GM08714 (cell line): ENCODE data around the gene DNAH12.
"Not testable (repeated sequence)": the region's sequence is repeated elsewhere in the genome, so short reads cannot be mapped to it uniquely, and the experiment has no call there.

Experiments used
- H3K4me3 ChIP-seq: fragments of 200-500 bp; sonication (Bioruptor generic); 2 replicates; pipeline ENCODE4 v1.5.1; 2014; ENCODE audit warnings: mild to moderate bottlenecking, low read length, inconsistent platforms
- ZNF274 ChIP-seq: IDR thresholded peaks from 2 replicates; pipeline ENCODE4 v1.6.1; 2012; ENCODE audit warnings: mild to moderate bottlenecking, low read depth, low read length

DNAH12 gene

DNA sequence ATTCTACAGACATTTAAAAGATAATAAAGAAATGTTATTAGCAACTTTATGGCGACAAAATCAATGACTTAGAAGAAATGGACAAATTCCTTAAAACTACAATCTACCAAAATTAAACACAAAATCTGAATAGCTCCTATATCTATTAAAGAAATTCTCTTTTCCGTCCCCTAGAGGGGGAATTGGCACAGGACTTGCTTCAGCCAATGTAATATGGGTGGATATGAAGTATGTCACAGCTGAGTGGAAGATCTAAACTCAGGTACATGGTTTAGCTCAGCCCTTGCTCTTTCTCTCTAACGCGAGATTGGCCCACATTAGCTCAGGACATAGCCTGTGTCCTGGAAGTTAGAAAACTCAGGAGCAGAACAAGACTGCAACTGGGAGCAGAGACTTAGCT, 79.3 kb downstream of the DNAH12 start:
- TF ChIP-seq ZNF274: no peak
- no peak overlapping the region for H3K4me3 ChIP-seq

DNA sequence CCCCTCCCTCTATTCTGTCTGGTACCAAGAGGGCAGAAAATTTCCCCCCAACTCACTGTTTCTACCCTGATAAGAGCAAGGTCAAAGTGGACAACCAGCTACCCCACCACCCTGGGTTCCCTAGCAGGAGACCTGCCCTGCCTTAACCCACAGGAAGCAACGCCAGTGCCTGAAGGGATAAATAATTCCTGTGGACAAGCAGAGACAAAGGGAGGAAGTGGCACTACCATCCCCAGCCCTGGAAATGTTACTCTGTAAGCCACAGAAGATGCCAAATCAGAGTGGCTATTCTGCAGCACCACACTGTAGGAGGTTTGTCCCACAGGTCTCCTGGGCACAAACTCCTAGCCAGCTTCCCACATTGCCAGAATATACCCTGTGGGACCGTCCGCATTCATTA, 80.1 kb downstream of the DNAH12 start:
- TF ChIP-seq ZNF274: no peak

DNA sequence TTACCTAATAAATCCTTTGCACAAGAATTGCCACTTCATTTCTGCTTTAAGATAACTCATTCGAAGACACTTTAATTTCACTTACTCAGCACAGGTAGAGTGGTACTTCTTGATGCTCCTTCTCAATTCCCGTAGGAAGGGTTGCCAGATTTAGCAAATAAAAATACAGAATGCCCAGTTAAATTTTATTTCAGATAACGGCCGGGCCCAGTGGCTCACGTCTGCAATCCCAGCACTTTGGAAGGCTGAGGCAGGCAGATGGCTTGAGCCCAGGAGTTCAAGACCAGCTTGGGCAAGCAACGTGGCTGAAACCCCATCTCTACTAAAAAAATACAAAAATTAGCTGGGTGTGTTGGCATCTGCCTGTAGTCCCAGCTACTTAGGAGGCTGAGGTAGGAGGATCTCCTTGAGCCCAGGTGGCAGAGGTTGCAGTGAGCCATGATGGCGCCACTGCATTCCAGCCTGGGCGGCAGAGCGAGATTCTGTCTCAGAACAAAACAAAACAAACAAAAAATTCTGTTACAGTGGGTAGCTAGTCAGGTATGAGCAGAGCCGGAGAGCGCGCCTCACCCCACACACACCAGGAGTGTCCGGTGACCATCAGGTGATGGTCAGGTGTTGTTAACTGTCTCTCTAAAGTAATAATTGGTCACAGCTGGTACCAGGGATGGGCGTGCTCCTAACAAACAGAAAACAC, 92.8 kb downstream of the DNAH12 start:
- TF ChIP-seq ZNF274: no peak
- H3K4me3 ChIP-seq: no peak overlapping the region

More for the DNA sequence above, 80.1 kb downstream of the DNAH12 start:
- H3K4me3 ChIP-seq: no peak overlapping the region

DNA sequence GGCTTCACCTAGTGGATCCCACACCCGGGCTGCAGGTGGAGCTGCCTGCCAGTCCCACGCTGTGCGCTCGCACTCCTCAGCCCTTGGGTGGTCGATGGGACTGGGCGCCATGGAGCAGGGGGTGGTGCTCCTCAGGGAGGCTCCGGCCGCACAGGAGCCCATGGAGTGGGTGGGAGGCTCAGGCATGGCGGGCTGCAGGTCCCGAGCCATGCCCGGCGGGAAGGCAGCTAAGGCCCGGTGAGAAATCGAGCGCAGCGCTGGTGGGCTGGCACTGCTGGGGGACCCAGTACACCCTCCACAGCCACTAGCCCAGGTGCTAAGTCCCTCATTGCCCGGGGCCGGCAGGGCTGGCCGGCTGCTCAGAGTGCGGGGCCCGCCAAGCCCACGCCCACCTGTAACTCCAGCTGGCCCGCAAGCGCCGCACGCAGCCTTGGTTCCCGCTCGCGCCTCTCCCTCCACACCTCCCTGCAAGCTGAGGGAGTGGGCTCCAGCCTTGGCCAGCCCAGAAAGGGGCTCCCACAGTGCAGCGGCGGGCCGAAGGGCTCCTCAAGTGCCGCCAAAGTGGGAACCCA, 94.8 kb downstream of the DNAH12 start:
- not testable (repeated sequence) for H3K4me3 ChIP-seq

GRCh38 chr3:57448489-57448888, 95.7 kb downstream of the DNAH12 start:
- H3K4me3 ChIP-seq: not testable (repeated sequence)

- H3K4me3 ChIP-seq: no peak overlapping the region
- TF ChIP-seq ZNF274: no peak
Observed at GRCh38 chr3:57446318-57446841, 97.8 kb downstream of the DNAH12 start.

- TF ChIP-seq ZNF274: no peak
- no peak overlapping the region for H3K4me3 ChIP-seq
Observed at GRCh38 chr3:57444469-57444868, 99.7 kb downstream of the DNAH12 start.

GRCh38 chr3:57440144-57440543, 104.0 kb downstream of the DNAH12 start:
- not testable (repeated sequence) for H3K4me3 ChIP-seq

DNA sequence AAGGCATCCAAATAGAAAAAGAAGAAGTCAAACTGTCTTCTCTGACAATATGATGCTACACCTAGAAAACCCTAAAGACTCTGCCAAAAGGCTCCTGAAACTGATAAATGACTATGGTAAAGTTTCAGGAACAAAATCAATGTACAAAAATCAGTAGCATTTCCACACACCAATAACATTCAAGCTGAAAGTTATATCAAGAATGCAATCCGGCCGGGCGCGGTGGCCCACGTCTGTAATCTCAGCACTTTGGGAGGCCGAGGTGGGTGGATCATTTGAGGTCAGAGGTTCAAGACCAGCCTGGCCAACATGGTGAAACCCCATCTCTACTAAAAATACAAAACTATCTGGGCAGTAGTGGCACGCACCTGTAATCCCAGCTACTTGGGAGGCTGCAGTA, 105.7 kb downstream of the DNAH12 start:
- H3K4me3 ChIP-seq: not testable (repeated sequence)

GRCh38 chr3:57436195-57436761, 107.9 kb downstream of the DNAH12 start:
- no peak overlapping the region for H3K4me3 ChIP-seq
- no peak for TF ChIP-seq ZNF274

GRCh38 chr3:57434041-57434440, 110.1 kb downstream of the DNAH12 start:
- no peak for TF ChIP-seq ZNF274
- no peak overlapping the region for H3K4me3 ChIP-seq

DNA sequence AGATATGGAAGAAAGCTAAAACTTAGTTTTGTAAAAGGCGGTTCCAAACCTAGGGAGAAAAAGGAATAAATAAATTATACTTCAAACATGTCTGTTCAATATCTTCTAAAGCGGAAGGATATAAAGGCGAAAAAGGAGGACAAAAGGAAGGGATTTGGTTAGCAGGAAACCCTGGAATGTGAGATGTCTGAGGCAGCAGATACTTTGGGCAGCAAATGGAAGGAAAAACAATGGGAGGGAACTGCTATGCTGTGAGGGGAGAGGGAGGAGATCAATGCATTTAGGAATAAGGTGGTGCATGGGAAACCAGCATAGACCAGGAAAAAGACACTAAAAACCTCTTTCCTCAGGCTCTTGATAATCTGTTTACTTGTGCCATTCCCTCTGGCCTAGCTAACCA, 120.8 kb downstream of the DNAH12 start:
- no peak for TF ChIP-seq ZNF274
- H3K4me3 ChIP-seq: no peak overlapping the region

- no peak for TF ChIP-seq ZNF274
- H3K4me3 ChIP-seq: no peak overlapping the region
Observed at GRCh38 chr3:57421336-57421735, 122.8 kb downstream of the DNAH12 start.

GRCh38 chr3:57420001-57420400, 124.1 kb downstream of the DNAH12 start:
- no peak for TF ChIP-seq ZNF274
- H3K4me3 ChIP-seq: no peak overlapping the region

GRCh38 chr3:57411715-57412114, 132.4 kb downstream of the DNAH12 start:
- no peak overlapping the region for H3K4me3 ChIP-seq
- TF ChIP-seq ZNF274: no peak

- no peak overlapping the region for H3K4me3 ChIP-seq
- no peak for TF ChIP-seq ZNF274
Observed at GRCh38 chr3:57409471-57409870, 134.7 kb downstream of the DNAH12 start.
